Measurements from ENCODE around the gene TMEM150C.

The TMEM150C gene

GRCh38 chr4:82561786-82562563 lies at the start of gene TMEM150C:
TSS of gene TMEM150C (minus strand) at chr4:82561988. CDS start at chr4:82504657, 57,331 bp downstream.
- CTCF ChIA-PET: interaction anchor here (0.6 kb wide), 1 partner anchor 53 kb away, joined by 3 read pairs; no protein-coding TSS in a partner anchor
- H3K4me1 Mint-ChIP-seq: peaks cover 11% of the 10 kb centered on the region
- H3K27ac Mint-ChIP-seq: no peak within 1 kb of the TSS
- DNase-seq: no peak
- H3K27me3 Mint-ChIP-seq: peaks cover 78% of the 10 kb centered on the region
- no peaks in the 10 kb centered on the region for H3K9me3 Mint-ChIP-seq
- H3K36me3 Mint-ChIP-seq: peaks cover 4% of the 10 kb centered on the region
- H3K4me3 Mint-ChIP-seq: peak within 1 kb of the TSS; percentile 57

- CTCF ChIA-PET: no interaction called here
- DNase-seq: no peak
- no peaks in the 10 kb centered on the region for H3K9me3 Mint-ChIP-seq
- H3K27me3 Mint-ChIP-seq: peaks cover 10% of the 10 kb centered on the region
- no peaks in the 10 kb centered on the region for H3K36me3 Mint-ChIP-seq
- H3K4me1 Mint-ChIP-seq: no peaks in the 10 kb centered on the region
- H3K4me3 Mint-ChIP-seq: no peak overlapping the region
- H3K27ac Mint-ChIP-seq: no peak overlapping the region
These were observed 49.7 kb upstream of the TMEM150C start for GRCh38 chr4:82611527-82611926.

- H3K9me3 Mint-ChIP-seq: no peaks in the 10 kb centered on the region
- H3K36me3 Mint-ChIP-seq: no peaks in the 10 kb centered on the region
- no peaks in the 10 kb centered on the region for H3K4me1 Mint-ChIP-seq
- peaks cover 10% of the 10 kb centered on the region for H3K27me3 Mint-ChIP-seq
- CTCF ChIA-PET: no interaction called here
- no peak overlapping the region for H3K27ac Mint-ChIP-seq
- H3K4me3 Mint-ChIP-seq: no peak overlapping the region
- DNase-seq: no peak
These were observed 48.3 kb upstream of the TMEM150C start for GRCh38 chr4:82610041-82610440.

- Mint-ChIP-seq H3K4me1 (no peaks in the 10 kb centered on the region), H3K27me3 (peaks cover 7% of the 10 kb centered on the region), H3K9me3 (no peaks in the 10 kb centered on the region), H3K4me3 (no peak overlapping the region), H3K36me3 (no peaks in the 10 kb centered on the region), H3K27ac (no peak overlapping the region)
- DNase-seq: no peak
- CTCF ChIA-PET: no interaction called here
These were observed 44.8 kb upstream of the TMEM150C start for GRCh38 chr4:82606622-82607021.

- H3K36me3 Mint-ChIP-seq: no peaks in the 10 kb centered on the region
- H3K9me3 Mint-ChIP-seq: no peaks in the 10 kb centered on the region
- DNase-seq: no peak
- CTCF ChIA-PET: no interaction called here
- no peak overlapping the region for H3K4me3 Mint-ChIP-seq
- no peak overlapping the region for H3K27ac Mint-ChIP-seq
- no peaks in the 10 kb centered on the region for H3K4me1 Mint-ChIP-seq
- peaks cover 13% of the 10 kb centered on the region for H3K27me3 Mint-ChIP-seq
These were observed 42.7 kb upstream of the TMEM150C start for GRCh38 chr4:82604522-82604921.

DNA sequence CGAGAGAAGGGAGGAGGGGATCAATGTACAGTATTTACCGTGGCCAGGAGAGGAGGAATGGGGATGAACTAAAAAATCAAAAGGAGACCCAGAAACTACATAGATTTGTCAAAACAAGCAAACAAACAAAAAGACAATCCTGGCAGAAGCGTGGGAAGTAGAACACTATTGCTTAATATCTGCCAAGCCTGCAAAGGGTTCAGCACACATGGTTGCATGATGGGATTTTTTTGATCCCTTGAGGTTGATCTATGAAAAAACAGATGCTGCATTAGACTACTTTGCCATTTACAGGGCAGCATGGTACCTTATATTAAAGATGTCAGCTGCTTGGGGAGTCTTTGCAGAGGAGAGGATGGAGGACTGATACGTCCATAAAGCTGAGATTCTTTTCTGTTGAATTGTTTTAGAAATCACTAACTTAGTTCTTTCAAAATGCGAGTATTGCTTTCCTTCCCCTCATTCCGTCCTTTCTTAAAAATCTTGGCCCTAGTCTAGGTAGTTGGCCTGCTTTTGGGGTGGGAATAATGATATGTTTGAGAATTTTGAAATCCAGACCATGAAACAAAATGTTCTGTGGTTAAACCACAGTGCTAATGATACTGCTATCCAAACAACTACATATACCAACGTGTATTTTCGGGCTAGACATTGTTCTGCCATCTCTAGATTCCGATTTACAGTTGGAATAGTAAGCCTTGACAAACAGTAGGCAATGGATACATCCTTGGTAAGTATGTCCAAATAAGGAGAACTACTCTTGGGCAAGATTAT lies 39.6 kb upstream of the TMEM150C start:
- Mint-ChIP-seq H3K27me3 (peaks cover 9% of the 10 kb centered on the region), H3K9me3 (no peaks in the 10 kb centered on the region), H3K36me3 (no peaks in the 10 kb centered on the region), H3K4me3 (no peak overlapping the region), H3K27ac (no peak overlapping the region), H3K4me1 (no peaks in the 10 kb centered on the region)
- no peak for DNase-seq
- CTCF ChIA-PET: no interaction called here

DNA sequence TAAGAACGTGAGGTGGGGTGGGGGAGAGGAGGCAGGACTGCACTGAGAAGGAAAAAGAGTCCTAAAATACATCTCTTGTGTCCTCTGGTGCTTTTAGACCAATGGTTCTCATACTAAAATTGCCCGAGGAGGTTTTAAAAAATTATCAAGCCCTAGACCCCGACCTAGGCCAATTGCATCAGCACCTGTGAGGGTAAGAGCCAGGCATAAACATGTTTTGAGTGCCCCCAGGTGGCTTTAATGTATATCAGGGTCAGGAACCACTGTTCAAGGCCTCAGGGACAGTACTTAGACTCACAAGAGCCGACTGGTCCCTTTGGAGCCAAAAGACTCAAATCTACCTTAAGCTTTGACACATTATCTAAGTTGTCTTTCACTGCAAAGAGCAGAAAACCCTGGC lies 37.5 kb upstream of the TMEM150C start:
- CTCF ChIA-PET: no interaction called here

DNA sequence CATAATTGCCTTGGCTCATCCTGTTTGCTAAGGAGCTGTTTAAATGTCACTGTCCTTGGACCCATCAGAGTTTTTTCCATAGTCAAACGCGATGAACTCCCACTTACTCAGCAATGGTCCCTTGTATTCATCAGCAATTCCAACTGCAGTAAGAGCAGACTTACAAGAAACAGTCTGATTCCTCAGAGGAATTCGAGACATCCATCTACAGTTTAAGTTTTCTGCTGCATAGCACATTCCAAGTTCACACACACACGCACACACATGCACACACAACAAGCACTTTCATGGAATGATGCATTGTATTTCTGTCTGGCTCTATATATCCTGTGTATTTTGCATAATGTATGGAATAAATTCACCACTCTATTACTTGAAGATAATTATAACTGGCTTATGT lies 32.7 kb upstream of the TMEM150C start:
- Mint-ChIP-seq H3K9me3 (no peaks in the 10 kb centered on the region), H3K27ac (no peak overlapping the region), H3K36me3 (no peaks in the 10 kb centered on the region), H3K4me1 (no peaks in the 10 kb centered on the region), H3K27me3 (peaks cover 16% of the 10 kb centered on the region), H3K4me3 (no peak overlapping the region)
- no peak for DNase-seq
- CTCF ChIA-PET: no interaction called here

More for the DNA sequence above, 37.5 kb upstream of the TMEM150C start:
- Mint-ChIP-seq H3K36me3 (no peaks in the 10 kb centered on the region), H3K4me3 (no peak overlapping the region), H3K27me3 (peaks cover 9% of the 10 kb centered on the region), H3K9me3 (no peaks in the 10 kb centered on the region), H3K4me1 (no peaks in the 10 kb centered on the region), H3K27ac (no peak overlapping the region)
- no peak for DNase-seq

DNA sequence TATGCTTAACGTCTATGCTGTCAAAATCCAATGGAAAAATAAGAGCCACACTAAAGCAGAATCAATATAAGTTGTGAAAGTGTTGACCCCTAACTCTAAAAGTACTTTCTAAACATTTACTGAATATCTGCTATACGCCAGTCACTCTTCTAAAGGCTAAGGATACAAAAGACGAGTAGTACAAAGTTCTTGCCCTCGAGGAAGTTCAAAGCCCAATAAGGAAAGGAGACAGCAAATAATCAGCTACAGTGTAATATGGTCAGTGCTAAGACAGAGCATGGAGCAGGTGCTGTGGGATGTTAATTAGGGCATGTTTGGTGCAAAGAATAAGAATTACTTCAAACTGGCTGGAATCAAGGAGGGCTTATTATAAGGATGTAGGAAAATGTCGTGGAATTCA lies 31.6 kb upstream of the TMEM150C start:
- no peak overlapping the region for H3K27ac Mint-ChIP-seq
- H3K4me1 Mint-ChIP-seq: no peaks in the 10 kb centered on the region
- H3K9me3 Mint-ChIP-seq: no peaks in the 10 kb centered on the region
- DNase-seq: no peak
- no peak overlapping the region for H3K4me3 Mint-ChIP-seq
- H3K36me3 Mint-ChIP-seq: no peaks in the 10 kb centered on the region
- CTCF ChIA-PET: no interaction called here
- peaks cover 16% of the 10 kb centered on the region for H3K27me3 Mint-ChIP-seq

DNA sequence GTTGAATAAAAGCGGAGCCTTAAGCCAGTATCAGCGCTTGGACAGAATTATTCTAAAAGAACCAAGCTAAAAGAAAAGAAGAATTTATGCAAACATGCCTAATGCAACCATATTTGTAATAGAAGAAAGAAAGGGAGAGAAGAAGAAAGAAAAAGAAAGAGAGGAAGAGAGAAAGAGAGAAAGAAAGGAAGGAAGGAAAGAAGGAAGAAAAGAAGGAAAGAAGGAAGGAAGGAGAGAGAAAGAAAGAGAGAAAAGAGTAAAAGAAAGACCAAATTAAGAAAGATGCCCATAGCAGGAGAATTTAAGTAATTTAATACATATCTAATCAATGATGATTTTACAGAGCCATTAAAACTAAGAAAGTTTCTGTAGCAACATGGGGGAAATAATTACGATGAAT lies 30.9 kb upstream of the TMEM150C start:
- DNase-seq: no peak
- no peak overlapping the region for H3K4me3 Mint-ChIP-seq
- no peaks in the 10 kb centered on the region for H3K4me1 Mint-ChIP-seq
- no peaks in the 10 kb centered on the region for H3K9me3 Mint-ChIP-seq
- CTCF ChIA-PET: no interaction called here
- no peak overlapping the region for H3K27ac Mint-ChIP-seq
- H3K36me3 Mint-ChIP-seq: no peaks in the 10 kb centered on the region
- H3K27me3 Mint-ChIP-seq: peaks cover 16% of the 10 kb centered on the region

- H3K36me3 Mint-ChIP-seq: no peaks in the 10 kb centered on the region
- no peaks in the 10 kb centered on the region for H3K4me1 Mint-ChIP-seq
- no peaks in the 10 kb centered on the region for H3K9me3 Mint-ChIP-seq
- H3K4me3 Mint-ChIP-seq: no peak overlapping the region
- H3K27me3 Mint-ChIP-seq: peaks cover 16% of the 10 kb centered on the region
- no peak overlapping the region for H3K27ac Mint-ChIP-seq
- CTCF ChIA-PET: no interaction called here
- no peak for DNase-seq
These were observed 29.8 kb upstream of the TMEM150C start for GRCh38 chr4:82591592-82591991.

DNA sequence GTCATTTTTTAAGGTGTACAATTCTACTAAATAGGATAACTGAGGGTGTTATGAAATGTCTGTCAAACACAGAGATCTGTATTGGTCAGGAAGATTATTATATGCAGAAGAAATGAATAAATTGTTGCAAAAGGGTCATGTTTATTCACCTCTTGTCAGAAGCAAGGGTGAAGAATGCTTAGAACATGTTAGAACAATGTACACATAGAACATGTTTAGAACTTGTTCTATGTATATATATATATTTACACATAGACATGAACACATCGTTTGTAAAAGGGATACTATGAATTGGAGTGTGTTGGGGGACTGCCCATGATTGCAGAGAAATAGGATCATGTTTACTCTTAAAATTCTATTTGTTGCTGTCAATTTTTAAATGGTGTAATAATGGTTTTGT lies 28.0 kb upstream of the TMEM150C start:
- H3K4me1 Mint-ChIP-seq: no peaks in the 10 kb centered on the region
- H3K9me3 Mint-ChIP-seq: no peaks in the 10 kb centered on the region
- no peak overlapping the region for H3K27ac Mint-ChIP-seq
- H3K4me3 Mint-ChIP-seq: no peak overlapping the region
- no peak for DNase-seq
- H3K27me3 Mint-ChIP-seq: peaks cover 16% of the 10 kb centered on the region
- H3K36me3 Mint-ChIP-seq: no peaks in the 10 kb centered on the region
- CTCF ChIA-PET: no interaction called here

GRCh38 chr4:82588771-82589270 lies 27.0 kb upstream of the TMEM150C start:
- no peak for DNase-seq
- peaks cover 19% of the 10 kb centered on the region for H3K27me3 Mint-ChIP-seq
- H3K4me3 Mint-ChIP-seq: no peak overlapping the region
- no peaks in the 10 kb centered on the region for H3K36me3 Mint-ChIP-seq
- CTCF ChIA-PET: interaction anchor here (1.0 to 1.7 kb wide), 2 partner anchors 10 kb away, joined by 3 read pairs; no protein-coding TSS in a partner anchor
- H3K9me3 Mint-ChIP-seq: no peaks in the 10 kb centered on the region
- no peak overlapping the region for H3K27ac Mint-ChIP-seq
- H3K4me1 Mint-ChIP-seq: no peaks in the 10 kb centered on the region

DNA sequence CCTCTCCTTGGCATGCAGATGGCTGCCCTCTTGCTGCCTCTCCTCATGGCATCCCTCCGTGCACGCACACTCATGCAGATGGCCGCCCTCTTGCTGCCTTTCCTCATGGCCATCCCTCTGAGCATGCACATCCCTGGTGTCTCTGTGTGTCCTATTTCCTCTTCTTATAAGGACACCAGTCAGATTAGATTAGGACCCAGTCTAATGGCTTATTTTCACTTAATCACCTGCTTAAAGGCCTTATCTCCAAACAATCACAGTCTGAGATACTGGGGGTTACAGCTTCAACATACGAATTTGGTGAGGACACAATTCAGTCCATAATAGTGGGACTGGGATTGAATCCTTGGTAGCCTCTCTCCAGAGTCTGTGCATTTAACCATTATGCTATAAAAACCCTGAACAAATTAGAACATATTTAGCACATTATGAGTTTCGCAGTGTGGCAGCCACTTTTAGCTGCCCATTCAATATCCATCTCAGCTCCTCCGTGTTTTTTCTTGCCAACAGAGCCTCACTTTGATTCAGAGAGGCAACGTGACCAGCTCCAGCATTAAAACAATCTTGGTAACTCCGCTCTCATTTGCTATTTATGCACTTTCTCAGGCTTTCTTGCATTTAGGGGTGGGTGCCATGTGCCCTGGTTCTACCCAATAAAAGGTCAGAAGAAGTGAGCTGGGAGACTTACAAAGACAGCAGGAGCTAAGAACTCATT lies 26.2 kb upstream of the TMEM150C start:
- Mint-ChIP-seq H3K27me3 (peaks cover 19% of the 10 kb centered on the region), H3K9me3 (no peaks in the 10 kb centered on the region), H3K36me3 (no peaks in the 10 kb centered on the region), H3K27ac (no peak overlapping the region), H3K4me3 (no peak overlapping the region), H3K4me1 (no peaks in the 10 kb centered on the region)
- DNase-seq: no peak
- CTCF ChIA-PET: interaction anchor here (1.7 kb wide), 1 partner anchor 10 kb away, joined by 3 read pairs; no protein-coding TSS in a partner anchor
